ENCODE results near the gene RNF182. TPM values are rescaled to one million over a fixed set of nuclear protein-coding genes. Genes with fewer than 3 reads are reported as not detected.

RNF182 gene
- polyA plus RNA-seq, 2 of the 4 experiments (the other 2 are of a cell fraction), result 2.5 to 4.9 TPM

- ATAC-seq (no peak), DNase-seq (ENCODE audit: low read depth in 1 of 2, low spot score in 1 of 2) (no peak), FAIRE-seq (no peak)
- Histone ChIP-seq H3K27ac (no peak overlapping the region), H3K4me3 (no peak overlapping the region), H3K4me2 (no peak overlapping the region), H3K4me1 (0 out of 3 replicates have a peak, but pooled peaks cover under 1% of the 10 kb centered on the region), H3K9me3 (no peaks in the 10 kb centered on the region)
- ChIA-PET POLR2A (no interaction called here), CTCF (interaction anchor here (1.3 kb wide), 1 partner anchor 138 kb away, joined by 3 read pairs; no protein-coding TSS in a partner anchor)
- TF ChIP-seq KDM5A (IDR thresholded peaks at IDR 0.05), result no peak
- no peak for TF ChIP-seq ESRRA (IDR thresholded peaks at IDR 0.05; ENCODE audit: borderline replicate concordance, low read length)
- TF ChIP-seq JUNB (IDR thresholded peaks at IDR 0.05), result no peak
- TF ChIP-seq ZNF302 (CRISPR knock-in tag; IDR thresholded peaks at IDR 0.05), result no peak
- TF ChIP-seq SREBF2 (IDR thresholded peaks at IDR 0.05), result no peak
- TF ChIP-seq, protein P1, sequence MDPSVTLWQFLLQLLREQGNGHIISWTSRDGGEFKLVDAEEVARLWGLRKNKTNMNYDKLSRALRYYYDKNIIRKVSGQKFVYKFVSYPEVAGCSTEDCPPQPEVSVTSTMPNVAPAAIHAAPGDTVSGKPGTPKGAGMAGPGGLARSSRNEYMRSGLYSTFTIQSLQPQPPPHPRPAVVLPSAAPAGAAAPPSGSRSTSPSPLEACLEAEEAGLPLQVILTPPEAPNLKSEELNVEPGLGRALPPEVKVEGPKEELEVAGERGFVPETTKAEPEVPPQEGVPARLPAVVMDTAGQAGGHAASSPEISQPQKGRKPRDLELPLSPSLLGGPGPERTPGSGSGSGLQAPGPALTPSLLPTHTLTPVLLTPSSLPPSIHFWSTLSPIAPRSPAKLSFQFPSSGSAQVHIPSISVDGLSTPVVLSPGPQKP (IDR thresholded peaks at IDR 0.05; ENCODE audit: low read depth, low read length), result no peak
- TF ChIP-seq, protein P2, sequence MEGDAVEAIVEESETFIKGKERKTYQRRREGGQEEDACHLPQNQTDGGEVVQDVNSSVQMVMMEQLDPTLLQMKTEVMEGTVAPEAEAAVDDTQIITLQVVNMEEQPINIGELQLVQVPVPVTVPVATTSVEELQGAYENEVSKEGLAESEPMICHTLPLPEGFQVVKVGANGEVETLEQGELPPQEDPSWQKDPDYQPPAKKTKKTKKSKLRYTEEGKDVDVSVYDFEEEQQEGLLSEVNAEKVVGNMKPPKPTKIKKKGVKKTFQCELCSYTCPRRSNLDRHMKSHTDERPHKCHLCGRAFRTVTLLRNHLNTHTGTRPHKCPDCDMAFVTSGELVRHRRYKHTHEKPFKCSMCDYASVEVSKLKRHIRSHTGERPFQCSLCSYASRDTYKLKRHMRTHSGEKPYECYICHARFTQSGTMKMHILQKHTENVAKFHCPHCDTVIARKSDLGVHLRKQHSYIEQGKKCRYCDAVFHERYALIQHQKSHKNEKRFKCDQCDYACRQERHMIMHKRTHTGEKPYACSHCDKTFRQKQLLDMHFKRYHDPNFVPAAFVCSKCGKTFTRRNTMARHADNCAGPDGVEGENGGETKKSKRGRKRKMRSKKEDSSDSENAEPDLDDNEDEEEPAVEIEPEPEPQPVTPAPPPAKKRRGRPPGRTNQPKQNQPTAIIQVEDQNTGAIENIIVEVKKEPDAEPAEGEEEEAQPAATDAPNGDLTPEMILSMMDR (IDR thresholded peaks at IDR 0.05), result no peak
- no peak for TF ChIP-seq CEBPB (IDR thresholded peaks at IDR 0.05)
- TF ChIP-seq RAD21 (conservative IDR thresholded peaks at IDR 0.05 in 1 of 2, IDR thresholded peaks at IDR 0.05 in 1 of 2), result no peak
- TF ChIP-seq USF2 (IDR thresholded peaks at IDR 0.05), result no peak
- TF ChIP-seq CBX8 (IDR thresholded peaks at IDR 0.05), result no peak
Measured at GRCh38 chr6:13929196-13929595, 4.4 kb downstream of the RNF182 start.

GRCh38 chr6:13931797-13932402 lies 7.1 kb downstream of the RNF182 start:
- H3K27ac ChIP-seq, result no peak overlapping the region
- FAIRE-seq, result no peak
- TF ChIP-seq ATOH8 (CRISPR knock-in tag; IDR thresholded peaks at IDR 0.05; ENCODE audit: low read depth) (no peak), POLR2A (IDR thresholded peaks at IDR 0.05; ENCODE audit: low read length) (no peak), HOXB5 (CRISPR knock-in tag; IDR thresholded peaks at IDR 0.05) (no peak), TP53 (CRISPR knock-in tag; IDR thresholded peaks at IDR 0.05) (no peak), GATA3 (IDR thresholded peaks at IDR 0.05; ENCODE audit: borderline replicate concordance) (no peak), REST (IDR thresholded peaks at IDR 0.05) (no peak), NPAS2 (CRISPR knock-in tag; IDR thresholded peaks at IDR 0.05; ENCODE audit: borderline replicate concordance) (no peak), ESRRA (IDR thresholded peaks at IDR 0.05; ENCODE audit: borderline replicate concordance, low read length) (no peak), EP300 (IDR thresholded peaks at IDR 0.05) (no peak), JUNB (IDR thresholded peaks at IDR 0.05) (no peak), CBX2 (IDR thresholded peaks at IDR 0.05; ENCODE audit: borderline replicate concordance, low read depth) (no peak), ZNF302 (CRISPR knock-in tag; IDR thresholded peaks at IDR 0.05) (no peak), MAFK (IDR thresholded peaks at IDR 0.05; ENCODE audit: partially characterized antibody) (no peak), SREBF2 (IDR thresholded peaks at IDR 0.05) (no peak)
- TF ChIP-seq, protein P2 (IDR thresholded peaks at IDR 0.05), result no peak
- H3K4me2 ChIP-seq, result no peak overlapping the region
- ATAC-seq, result no peak
- DNase-seq (ENCODE audit: low read depth in 1 of 2, low spot score in 1 of 2), result no peak
- no peaks in the 10 kb centered on the region for H3K4me1 ChIP-seq
- ChIA-PET POLR2A (no interaction called here), CTCF (no interaction called here)
- H3K9me3 ChIP-seq, result no peaks in the 10 kb centered on the region
- 15% methylated on average over 1 of the region's 1 CpG for WGBS (ENCODE audit: missing lambda C conversion rate)
- H3K4me3 ChIP-seq, result no peak overlapping the region

All from A549 (cell line).